Kidney epithelial cell (primary cell): Measurements from ENCODE around the gene RNF217. TPM values are rescaled to one million over a fixed set of nuclear protein-coding genes. Genes with fewer than 3 reads are reported as not detected.
"Not testable (repeated sequence)": the region's sequence is repeated elsewhere in the genome, so short reads cannot be mapped to it uniquely, and the experiment has no call there.

Experiments used
- DNase-seq: peaks from one replicate; pipeline ENCODE4 v3.0.0-alpha.2; 2010; ENCODE audit warnings: low read depth
- H3K27me3 ChIP-seq: 2 replicates; pipeline ENCODE4 v1.6.0; 2011; ENCODE audit warnings: low read length; ENCODE audit not compliant: control insufficient read depth, insufficient read depth
- H3K36me3 ChIP-seq: 2 replicates; pipeline ENCODE4 v1.5.1; 2011; ENCODE audit warnings: low read length; ENCODE audit not compliant: control insufficient read depth, insufficient read depth
- H3K4me3 ChIP-seq: 2 replicates; pipeline ENCODE4 v1.5.1; 2011; ENCODE audit warnings: low read depth, mild to moderate bottlenecking, control low read depth, low read length
- total RNA-seq: library from RNA; depleted of rRNA; stranded (reverse); fragments of >200 nt; gene quantifications from 2 replicates; pipeline ENCODE4 v1.2.3, GENCODE V29; 2015
- TF ChIP-seq, protein P1 (sequence below): IDR thresholded peaks from 2 replicates; pipeline ENCODE4 v1.5.1; 2011; ENCODE audit warnings: mild to moderate bottlenecking, moderate library complexity, low read length, control low read depth, inconsistent platforms; ENCODE audit not compliant: insufficient read depth, poor library complexity, severe bottlenecking

Gene RNF217
- total RNA-seq, 1 donor from 2014 or later: 22.1 TPM

DNA sequence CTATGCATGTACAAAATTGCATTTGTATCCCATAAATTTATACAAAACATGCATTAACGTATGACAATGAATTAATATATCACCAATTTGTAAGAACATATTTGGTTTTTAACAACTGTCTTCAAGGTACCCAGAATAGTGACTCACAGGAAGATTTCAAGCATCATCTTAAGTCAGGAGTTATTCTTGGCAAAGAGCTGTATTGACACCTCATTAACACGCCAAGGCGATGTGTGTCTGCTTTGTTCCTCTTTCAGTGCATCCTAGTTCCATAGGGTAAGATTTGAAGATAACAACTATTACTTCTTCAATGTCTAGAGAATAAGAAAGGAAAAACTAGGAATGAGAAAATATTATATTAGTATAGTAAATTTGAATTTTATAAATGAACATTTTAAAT is 155.6 kb downstream of the RNF217 start:
- Histone ChIP-seq H3K4me3 (no peak overlapping the region), H3K27me3 (no peaks in the 10 kb centered on the region), H3K36me3 (no peaks in the 10 kb centered on the region)
- DNase-seq: no peak
- TF ChIP-seq, protein P1, sequence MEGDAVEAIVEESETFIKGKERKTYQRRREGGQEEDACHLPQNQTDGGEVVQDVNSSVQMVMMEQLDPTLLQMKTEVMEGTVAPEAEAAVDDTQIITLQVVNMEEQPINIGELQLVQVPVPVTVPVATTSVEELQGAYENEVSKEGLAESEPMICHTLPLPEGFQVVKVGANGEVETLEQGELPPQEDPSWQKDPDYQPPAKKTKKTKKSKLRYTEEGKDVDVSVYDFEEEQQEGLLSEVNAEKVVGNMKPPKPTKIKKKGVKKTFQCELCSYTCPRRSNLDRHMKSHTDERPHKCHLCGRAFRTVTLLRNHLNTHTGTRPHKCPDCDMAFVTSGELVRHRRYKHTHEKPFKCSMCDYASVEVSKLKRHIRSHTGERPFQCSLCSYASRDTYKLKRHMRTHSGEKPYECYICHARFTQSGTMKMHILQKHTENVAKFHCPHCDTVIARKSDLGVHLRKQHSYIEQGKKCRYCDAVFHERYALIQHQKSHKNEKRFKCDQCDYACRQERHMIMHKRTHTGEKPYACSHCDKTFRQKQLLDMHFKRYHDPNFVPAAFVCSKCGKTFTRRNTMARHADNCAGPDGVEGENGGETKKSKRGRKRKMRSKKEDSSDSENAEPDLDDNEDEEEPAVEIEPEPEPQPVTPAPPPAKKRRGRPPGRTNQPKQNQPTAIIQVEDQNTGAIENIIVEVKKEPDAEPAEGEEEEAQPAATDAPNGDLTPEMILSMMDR: no peak

DNA sequence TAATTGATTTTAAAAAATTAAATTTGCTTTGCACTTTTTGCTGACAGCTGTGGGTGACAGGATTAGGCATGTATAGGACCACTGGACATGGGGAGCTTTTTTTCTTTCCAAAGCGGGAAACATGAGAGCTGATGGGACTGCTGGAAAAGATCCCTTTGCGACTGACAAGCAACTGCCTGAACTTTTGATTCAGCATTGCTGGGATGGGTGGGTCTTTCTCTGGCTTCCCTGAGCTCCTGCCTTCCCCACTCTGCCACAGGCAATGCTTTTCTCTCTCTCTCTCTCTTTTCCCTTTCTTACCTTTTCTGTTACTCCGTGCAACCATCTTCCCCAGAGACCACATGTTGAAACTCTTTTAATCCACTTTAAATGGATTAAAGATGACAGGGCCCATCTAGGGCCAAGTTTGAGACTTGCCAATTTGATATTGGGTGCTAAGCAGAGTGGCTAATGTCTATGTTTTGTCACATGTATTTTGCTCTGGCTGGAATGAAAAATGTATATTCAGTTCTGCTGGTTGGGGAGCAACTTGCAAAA is 157.9 kb downstream of the RNF217 start:
- no peaks in the 10 kb centered on the region for H3K27me3 ChIP-seq
- no peak overlapping the region for H3K4me3 ChIP-seq
- DNase-seq: no peak
- H3K36me3 ChIP-seq: no peaks in the 10 kb centered on the region
- TF ChIP-seq, protein P1: no peak

DNA sequence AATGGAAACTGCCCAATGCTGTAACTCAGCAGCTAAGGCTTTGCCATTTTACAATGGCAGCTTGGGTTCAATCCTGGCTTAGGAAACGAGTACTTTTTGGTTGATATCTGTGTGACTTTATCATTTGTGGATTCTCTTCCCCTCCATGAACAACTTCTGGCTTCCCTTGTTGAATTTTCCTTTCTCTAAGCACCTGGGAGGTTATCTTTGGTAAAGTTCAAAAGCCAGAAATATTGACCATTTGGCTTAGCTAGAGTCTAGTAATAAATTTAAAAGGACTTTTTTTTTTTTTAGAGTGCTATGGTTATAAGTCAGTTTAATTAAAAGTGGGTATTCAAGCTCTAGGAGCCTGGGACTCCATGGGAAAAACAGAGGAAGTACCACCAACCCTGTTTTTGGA is 159.7 kb downstream of the RNF217 start:
- DNase-seq: no peak
- TF ChIP-seq, protein P1: no peak
- no peak overlapping the region for H3K4me3 ChIP-seq
- no peaks in the 10 kb centered on the region for H3K36me3 ChIP-seq
- H3K27me3 ChIP-seq: no peaks in the 10 kb centered on the region

DNA sequence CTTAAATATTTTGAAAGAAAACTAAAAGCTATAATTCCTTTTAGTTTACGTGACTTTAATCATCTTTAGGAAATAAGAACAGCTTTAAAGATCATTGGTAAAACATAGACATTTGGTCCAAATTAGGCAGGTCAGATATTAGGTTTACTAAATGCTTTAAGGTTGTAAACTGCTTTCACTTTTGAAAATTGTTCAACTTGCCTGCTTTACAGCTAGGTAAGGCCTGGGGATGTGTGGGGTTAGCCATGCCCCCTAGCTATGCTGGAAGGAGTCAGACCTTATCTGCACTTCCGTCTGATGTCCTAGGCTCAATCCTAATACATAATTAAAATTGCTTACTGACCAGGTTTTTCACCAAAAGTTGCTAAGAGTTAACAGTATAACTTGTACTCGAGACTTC is 160.8 kb downstream of the RNF217 start:
- TF ChIP-seq, protein P1: no peak
- H3K4me3 ChIP-seq: no peak overlapping the region
- DNase-seq: no peak
- H3K27me3 ChIP-seq: no peaks in the 10 kb centered on the region
- no peaks in the 10 kb centered on the region for H3K36me3 ChIP-seq

DNA sequence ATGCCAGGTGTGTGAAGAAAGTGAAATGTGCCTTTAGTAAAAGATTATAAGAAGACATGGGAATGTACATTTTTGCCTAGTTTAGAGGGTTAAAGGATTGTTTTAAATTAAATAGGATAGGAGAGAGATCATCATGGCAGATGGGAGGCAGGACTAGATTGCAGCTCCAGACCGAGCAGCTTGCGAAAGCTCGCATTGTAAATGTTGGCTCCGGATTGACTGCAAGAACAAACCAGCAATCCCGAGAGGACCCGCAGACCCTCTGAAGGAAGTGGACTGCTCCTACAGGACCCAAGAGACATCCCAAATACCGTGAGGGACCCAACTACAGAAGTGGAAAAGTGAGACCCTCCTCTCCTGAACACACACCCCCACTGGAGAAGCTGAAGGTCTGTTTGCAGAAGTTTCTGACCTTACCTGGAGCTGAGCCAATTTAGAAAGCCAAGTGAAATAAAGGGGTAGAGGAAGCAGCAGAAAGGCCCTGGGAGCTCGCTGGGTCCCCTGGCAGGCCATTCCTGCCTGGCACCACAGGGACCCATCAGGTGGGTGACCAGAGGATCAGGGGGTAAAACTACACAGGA is 161.3 kb downstream of the RNF217 start:
- no peak for DNase-seq
- Histone ChIP-seq H3K4me3 (no peak overlapping the region), H3K36me3 (no peaks in the 10 kb centered on the region), H3K27me3 (no peaks in the 10 kb centered on the region)
- TF ChIP-seq, protein P1: no peak

DNA sequence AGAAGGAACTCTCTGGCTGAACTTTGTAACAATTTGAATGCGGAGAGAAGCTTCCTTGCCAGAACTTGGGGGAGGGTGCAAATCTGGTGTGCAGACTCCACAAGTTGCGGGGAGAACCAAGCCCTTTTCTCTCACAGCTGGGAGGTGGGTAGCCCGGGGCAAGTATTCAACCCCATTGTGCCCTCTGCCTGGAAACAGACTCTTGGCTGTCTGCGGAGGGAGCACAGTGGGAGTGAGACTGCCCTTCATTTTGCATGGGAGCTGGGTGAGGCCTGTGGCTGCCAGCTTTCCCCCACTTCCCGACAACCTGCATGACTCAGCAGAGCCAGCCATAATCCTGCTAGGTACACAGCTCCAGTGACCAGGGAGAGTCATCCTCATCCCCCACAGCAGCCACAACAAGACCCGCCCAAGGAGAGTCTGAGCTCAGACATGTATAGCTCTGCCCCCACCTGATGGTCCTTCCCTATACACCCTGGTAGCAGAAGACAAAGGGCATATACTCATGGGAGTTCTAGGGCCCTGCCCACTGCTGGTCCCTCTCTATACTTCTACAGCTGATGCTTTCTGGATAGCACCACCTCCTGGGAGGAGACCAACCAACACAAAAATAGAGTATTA is 161.9 kb downstream of the RNF217 start:
- Histone ChIP-seq H3K27me3 (no peaks in the 10 kb centered on the region), H3K4me3 (no peak overlapping the region), H3K36me3 (no peaks in the 10 kb centered on the region)
- TF ChIP-seq, protein P1: no peak
- no peak for DNase-seq

DNA sequence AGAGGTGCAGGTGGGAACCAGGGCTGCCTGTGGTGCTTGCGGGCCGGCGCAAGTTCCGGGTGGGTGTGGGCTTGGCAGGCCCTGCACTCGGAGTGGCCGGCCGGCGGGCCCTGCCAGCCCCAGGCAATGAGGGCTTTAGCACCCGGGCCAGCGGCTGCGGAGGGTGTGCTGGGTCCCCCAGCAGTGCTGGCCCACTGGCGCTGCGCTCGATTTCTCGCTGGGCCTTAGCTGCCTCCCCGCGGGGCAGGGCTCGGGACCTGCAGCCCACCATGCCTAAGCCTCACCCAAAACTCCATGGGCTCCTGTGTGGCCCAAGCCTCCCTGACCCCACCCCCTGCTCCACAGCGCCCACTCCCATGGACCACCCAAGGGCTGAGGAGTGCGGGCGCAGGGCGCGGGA is 163.6 kb downstream of the RNF217 start:
- not testable (repeated sequence) for H3K4me3 ChIP-seq, DNase-seq, H3K36me3 ChIP-seq, H3K27me3 ChIP-seq
